ENCODE results near the gene PRKCE. TPM values are rescaled to one million over a fixed set of nuclear protein-coding genes. Genes with fewer than 3 reads are reported as not detected.
A peak's percentile ranks its signal among the peaks of the same experiment; 100 is the strongest.

The PRKCE gene
- total RNA-seq, 1 experiment from 2014 or later = 12.1 TPM

DNA sequence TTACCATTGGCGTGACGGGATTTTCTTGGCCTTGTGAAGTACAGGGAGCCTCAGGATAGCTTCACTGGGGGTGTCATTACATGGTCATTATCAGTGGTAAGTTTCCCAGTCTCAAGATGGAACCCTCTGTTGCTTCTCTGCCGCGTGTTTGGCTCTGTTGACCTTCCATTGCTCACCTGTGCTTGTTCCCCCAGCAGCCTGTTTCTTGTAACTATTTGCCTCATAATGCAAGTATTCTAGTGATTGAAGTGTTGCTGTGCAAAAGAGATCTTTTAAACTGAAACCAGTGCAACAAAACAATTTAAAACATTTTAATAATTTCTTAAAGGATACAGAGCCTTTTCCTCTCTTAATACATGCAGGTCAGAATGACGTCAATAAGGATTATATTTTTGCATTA lies 24.6 kb downstream of the PRKCE start:
- TF ChIP-seq, protein P1, sequence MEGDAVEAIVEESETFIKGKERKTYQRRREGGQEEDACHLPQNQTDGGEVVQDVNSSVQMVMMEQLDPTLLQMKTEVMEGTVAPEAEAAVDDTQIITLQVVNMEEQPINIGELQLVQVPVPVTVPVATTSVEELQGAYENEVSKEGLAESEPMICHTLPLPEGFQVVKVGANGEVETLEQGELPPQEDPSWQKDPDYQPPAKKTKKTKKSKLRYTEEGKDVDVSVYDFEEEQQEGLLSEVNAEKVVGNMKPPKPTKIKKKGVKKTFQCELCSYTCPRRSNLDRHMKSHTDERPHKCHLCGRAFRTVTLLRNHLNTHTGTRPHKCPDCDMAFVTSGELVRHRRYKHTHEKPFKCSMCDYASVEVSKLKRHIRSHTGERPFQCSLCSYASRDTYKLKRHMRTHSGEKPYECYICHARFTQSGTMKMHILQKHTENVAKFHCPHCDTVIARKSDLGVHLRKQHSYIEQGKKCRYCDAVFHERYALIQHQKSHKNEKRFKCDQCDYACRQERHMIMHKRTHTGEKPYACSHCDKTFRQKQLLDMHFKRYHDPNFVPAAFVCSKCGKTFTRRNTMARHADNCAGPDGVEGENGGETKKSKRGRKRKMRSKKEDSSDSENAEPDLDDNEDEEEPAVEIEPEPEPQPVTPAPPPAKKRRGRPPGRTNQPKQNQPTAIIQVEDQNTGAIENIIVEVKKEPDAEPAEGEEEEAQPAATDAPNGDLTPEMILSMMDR (IDR thresholded peaks at IDR 0.05; ENCODE audit: unreplicated experiment) = no peak
- no peaks in the 10 kb centered on the region for H3K36me3 Mint-ChIP-seq (ENCODE audit: insufficient read depth, unreplicated experiment)
- H3K4me3 Mint-ChIP-seq (ENCODE audit: unreplicated experiment) = no peak overlapping the region
- intact Hi-C loops (cut with micrococcal nuclease) = no loop called here
- H3K4me1 Mint-ChIP-seq (ENCODE audit: insufficient read depth, unreplicated experiment) = no peaks in the 10 kb centered on the region
- no peak overlapping the region for H3K27ac Mint-ChIP-seq (ENCODE audit: low read depth, unreplicated experiment)
- no peak for DNase-seq (ENCODE audit: unreplicated experiment)
- no peaks in the 10 kb centered on the region for H3K27me3 Mint-ChIP-seq (ENCODE audit: insufficient read depth, unreplicated experiment)
- POLR2A ChIA-PET = no interaction called here
- BruUV-seq (replicated peaks) = no TSS peak
- H3K9me3 Mint-ChIP-seq (ENCODE audit: unreplicated experiment) = no peaks in the 10 kb centered on the region
- CTCF ChIA-PET = no interaction called here

DNA sequence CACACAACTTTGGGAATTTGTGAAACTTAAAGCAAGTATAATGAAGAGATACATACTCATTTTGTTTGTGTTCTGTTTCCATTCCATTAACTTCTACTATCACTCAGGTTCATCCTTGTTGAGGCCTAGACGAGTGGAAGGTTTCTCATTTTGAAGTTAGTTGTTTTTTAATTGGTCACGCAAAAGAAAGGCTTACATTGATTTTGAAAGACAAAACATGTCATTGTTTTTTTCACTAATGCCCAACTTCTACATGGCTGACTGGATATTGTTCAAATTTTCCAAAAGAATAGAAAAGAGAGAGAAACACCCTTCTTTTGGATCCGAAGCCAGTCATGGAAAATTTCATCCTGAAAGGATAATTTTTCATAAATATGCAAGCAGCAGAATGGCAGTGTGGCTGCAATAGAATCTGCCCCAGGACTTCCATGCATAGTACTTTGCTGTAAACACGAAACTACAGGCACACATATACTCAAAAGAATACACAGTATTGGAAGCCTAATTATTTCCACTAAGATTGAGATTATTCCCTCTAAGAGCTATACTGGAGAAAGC lies 27.4 kb downstream of the PRKCE start:
- no peak overlapping the region for H3K27ac Mint-ChIP-seq (ENCODE audit: low read depth, unreplicated experiment)
- intact Hi-C loops (cut with micrococcal nuclease) = no loop called here
- H3K27me3 Mint-ChIP-seq (ENCODE audit: insufficient read depth, unreplicated experiment) = no peaks in the 10 kb centered on the region
- TF ChIP-seq, protein P1 (IDR thresholded peaks at IDR 0.05; ENCODE audit: unreplicated experiment) = no peak
- CTCF ChIA-PET = interaction anchor here (0.6 kb wide), 1 partner anchor 969 kb away, joined by 3 read pairs; no protein-coding TSS in a partner anchor
- no peak overlapping the region for H3K4me3 Mint-ChIP-seq (ENCODE audit: unreplicated experiment)
- BruUV-seq (replicated peaks) = no TSS peak
- no peaks in the 10 kb centered on the region for H3K36me3 Mint-ChIP-seq (ENCODE audit: insufficient read depth, unreplicated experiment)
- POLR2A ChIA-PET = interaction anchor here (1.1 to 1.4 kb wide), 2 partner anchors 10 to 14 kb away, joined by 3 read pairs; no protein-coding TSS in a partner anchor
- H3K4me1 Mint-ChIP-seq (ENCODE audit: insufficient read depth, unreplicated experiment) = peaks cover 20% of the 10 kb centered on the region
- DNase-seq (ENCODE audit: unreplicated experiment) = no peak
- no peaks in the 10 kb centered on the region for H3K9me3 Mint-ChIP-seq (ENCODE audit: unreplicated experiment)

DNA sequence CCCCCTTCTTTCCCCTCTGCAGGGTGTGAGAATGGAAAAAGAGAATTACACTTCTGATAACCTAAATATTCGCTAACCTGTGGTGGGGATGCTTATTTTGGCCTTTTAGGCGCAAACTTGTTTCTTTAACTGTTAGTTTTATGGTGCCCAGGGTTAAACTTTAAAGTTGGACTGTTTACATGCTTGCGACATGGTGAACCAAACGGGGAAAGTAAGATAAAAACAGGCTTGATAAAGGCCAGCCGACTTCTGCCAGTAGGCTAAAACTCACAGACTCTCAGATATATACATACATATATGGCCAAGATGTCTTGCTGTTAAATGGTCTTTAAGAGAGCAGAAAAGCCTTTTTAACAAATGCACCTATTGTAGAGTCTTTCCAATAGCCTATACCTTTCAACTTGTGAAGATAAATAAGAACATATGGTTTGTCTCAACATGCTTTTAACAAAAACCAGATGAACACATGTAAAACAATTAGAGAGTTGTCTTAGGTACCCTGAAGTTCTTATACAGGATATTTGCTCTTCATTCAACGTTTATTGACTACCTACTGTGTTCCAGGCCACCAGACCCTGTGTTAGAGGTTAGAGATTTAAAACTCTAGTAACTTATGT lies 29.0 kb downstream of the PRKCE start:
- CTCF ChIA-PET = no interaction called here
- Mint-ChIP-seq H3K36me3 (ENCODE audit: insufficient read depth, unreplicated experiment) (no peaks in the 10 kb centered on the region), H3K27ac (ENCODE audit: low read depth, unreplicated experiment) (no peak overlapping the region), H3K4me3 (ENCODE audit: unreplicated experiment) (no peak overlapping the region), H3K9me3 (ENCODE audit: unreplicated experiment) (no peaks in the 10 kb centered on the region), H3K27me3 (ENCODE audit: insufficient read depth, unreplicated experiment) (no peaks in the 10 kb centered on the region), H3K4me1 (ENCODE audit: insufficient read depth, unreplicated experiment) (peaks cover 30% of the 10 kb centered on the region)
- TF ChIP-seq, protein P1 (IDR thresholded peaks at IDR 0.05; ENCODE audit: unreplicated experiment) = no peak
- no peak for DNase-seq (ENCODE audit: unreplicated experiment)
- intact Hi-C loops (cut with micrococcal nuclease) = no loop called here
- no TSS peak for BruUV-seq (replicated peaks)
- POLR2A ChIA-PET = interaction anchor here (0.6 to 1.2 kb wide), 2 partner anchors 28 to 1149 kb away, joined by 3 read pairs; no protein-coding TSS in a partner anchor

DNA sequence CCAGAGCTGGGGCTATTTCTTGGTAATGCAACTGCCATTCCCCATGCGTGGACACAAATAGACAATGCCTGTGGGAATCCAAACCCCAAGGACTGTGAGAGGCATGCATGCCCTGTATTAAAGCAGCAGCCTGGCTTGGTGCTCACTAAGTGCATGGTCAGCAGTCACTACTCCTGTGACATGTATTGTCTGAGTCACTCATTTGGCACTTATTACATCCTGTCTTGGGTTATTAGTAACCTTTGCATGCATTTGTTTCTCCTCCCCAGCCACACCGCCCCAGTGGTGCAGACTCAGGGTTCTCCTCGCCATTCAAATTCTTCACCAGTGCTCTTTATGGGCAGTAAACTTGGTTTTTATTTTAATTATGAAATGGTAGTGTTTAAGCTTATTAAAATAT lies 30.2 kb downstream of the PRKCE start:
- no peaks in the 10 kb centered on the region for H3K36me3 Mint-ChIP-seq (ENCODE audit: insufficient read depth, unreplicated experiment)
- TF ChIP-seq, protein P1 (IDR thresholded peaks at IDR 0.05; ENCODE audit: unreplicated experiment) = no peak
- intact Hi-C loops (cut with micrococcal nuclease) = no loop called here
- ChIA-PET POLR2A (interaction anchor here (0.7 to 3.4 kb wide), 2 partner anchors 30 to 107 kb away, joined by 3 to 19 read pairs; partner anchors contain the start of gene PRKCE), CTCF (no interaction called here)
- no peak overlapping the region for H3K4me3 Mint-ChIP-seq (ENCODE audit: unreplicated experiment)
- DNase-seq (ENCODE audit: unreplicated experiment) = peak; percentile 84
- no peak overlapping the region for H3K27ac Mint-ChIP-seq (ENCODE audit: low read depth, unreplicated experiment)
- no peaks in the 10 kb centered on the region for H3K27me3 Mint-ChIP-seq (ENCODE audit: insufficient read depth, unreplicated experiment)
- BruUV-seq (replicated peaks) = no TSS peak
- H3K9me3 Mint-ChIP-seq (ENCODE audit: unreplicated experiment) = no peaks in the 10 kb centered on the region
- peaks cover 30% of the 10 kb centered on the region for H3K4me1 Mint-ChIP-seq (ENCODE audit: insufficient read depth, unreplicated experiment)

Measured in MCF 10A (cell line).